Heart right ventricle (tissue), 16 donors: ENCODE data around the gene RAB6D. TPM values are rescaled to one million over a fixed set of nuclear protein-coding genes. Genes with fewer than 3 reads are reported as not detected.
"Not testable (repeated sequence)": the region's sequence is repeated elsewhere in the genome, so short reads cannot be mapped to it uniquely, and the experiment has no call there.

Experiments
- ATAC-seq, 8 donors: fragments of 200-7000 bp; cut with Tn5 transposase; one replicate each; pipeline ENCODE4 v1.9.1; 2020; ENCODE audit warnings: mild to moderate bottlenecking in 8 of 8, moderate library complexity in 8 of 8, moderate number of reproducible peaks in 1 of 8
- DNase-seq, 2 donors: peaks; one replicate each; pipeline ENCODE4 v3.0.0-alpha.2; 2020
- H3K27ac ChIP-seq, 10 donors: fragments of 200-600 bp; sonication (generic) in 2 of 10; one replicate each; pipeline versions ENCODE4 v1.5.0 to v1.8.0; 2020 to 2022; ENCODE audit warnings: mild to moderate bottlenecking in 3 of 10
- H3K27me3 ChIP-seq, 7 donors: fragments of 200-600 bp; one replicate each; pipeline ENCODE4 v1.8.0; 2021 to 2022; ENCODE audit warnings: mild to moderate bottlenecking in 2 of 7
- H3K36me3 ChIP-seq, 9 donors: fragments of 200-600 bp; sonication (generic) in 1 of 9; one replicate each; pipeline versions ENCODE4 v1.5.0 to v1.8.0; 2020 to 2022; ENCODE audit warnings: mild to moderate bottlenecking in 2 of 9
- H3K4me1 ChIP-seq, 9 donors: fragments of 200-600 bp; sonication (generic) in 1 of 9; one replicate each; pipeline versions ENCODE4 v1.5.0 to v1.8.0; 2020 to 2022; ENCODE audit warnings: mild to moderate bottlenecking in 4 of 9
- H3K4me3 ChIP-seq, 10 donors: fragments of 200-600 bp; sonication (generic) in 2 of 10; one replicate each; pipeline versions ENCODE4 v1.5.0 to v1.8.0; 2020 to 2022; ENCODE audit warnings: mild to moderate bottlenecking in 7 of 10, moderate library complexity in 2 of 10
- H3K9me3 ChIP-seq, 11 donors: fragments of 200-600 bp in 10 of 11; sonication (generic) in 2 of 11; one replicate each; pipeline versions ENCODE4 v1.5.0 to v1.8.0; 2013 to 2022; ENCODE audit warnings: mild to moderate bottlenecking in 2 of 11, control low read depth in 1 of 11, moderate library complexity in 1 of 11
- WGBS, 2 donors: extraction: QIAGEN DNeasy Blood & Tissue Kit; methylation state at CpG; one replicate each; pipeline ENCODE4 v1.1.7; 2013; ENCODE audit warnings: inconsistent platforms in 1 of 2; 5-methylcytosine and 5-hydroxymethylcytosine counted together
- intact Hi-C, 10 donors: fragments of 100-400 bp; cut with DNase I; formaldehyde crosslinking; loops; one replicate each; pipeline versions ENCODE4 v1.11.1 to v1.14.2; 2022
- long read RNA-seq, 3 donors: library from polyadenylated mRNA; unstranded; transcript quantifications; one replicate each; pipeline ENCODE4 v2.0.0, GENCODE V29; 2020 to 2021
- polyA plus RNA-seq, 2 donors: library from polyadenylated mRNA; stranded (reverse); fragments of 200-250 nt; gene quantifications; one replicate each; pipeline ENCODE4 v1.2.3, GENCODE V29; 2013
- total RNA-seq, 10 donors: library from RNA; stranded (reverse); fragmentation: NEBNext Ultra II Directional in 3 of 10; extraction: Animal tissue kit (Norgen Biotek cat#: 25700) in 3 of 10; gene quantifications; one replicate each; pipeline versions ENCODE4 v1.2.1 to v1.2.4, GENCODE V29; 2021 to 2023
- TF ChIP-seq, protein P1 (sequence below), 9 donors: fragments of 200-600 bp; sonication (generic) in 2 of 9; IDR thresholded peaks; one replicate each; pipeline versions ENCODE4 v1.5.0 to v1.8.0; 2021 to 2022; ENCODE audit warnings: antibody characterized with exemption in 9 of 9, mild to moderate bottlenecking in 5 of 9, moderate library complexity in 1 of 9
- donor health status: Arrhythmogenic right ventricular cardiomyopathy.
- donor health status: ischemic (EF 13 %, LVEDD 7.1; RV severe dilation, severe dysfunction).
- donor health status: healthy with polysubstance abuse.
- donor health status: DM: no; HTN: yes; CAD: no.
- donor health status: DM: no; HTN: no; CAD: no.
- donor health status: ischemic (EF 25% LVEDD 6.9; RV normal size, moderate dysfunction).
- donor health status: ischemic (EF 25% LVEDD 5.7; RV mildly dilated, moderate dysfunction).
- donor health status: healthy.
- donor health status: DM: yes; HTN: yes; CAD: no.
- donor health status: Ischemic cardiomyopathy.
- donor health status: ischemic (EF 35%, LVEDD 5.7; RV mildly dilated, moderate dysfunction).
- donor health status: nonischemic (EF 11% LVEDD 7.7; RV severe dilation, severe dysfunction).
- donor health status: DM: yes; HTN: yes; CAD: no.
- donor health status: PGD.
- donor health status: ischemic (EF 29% LVEDD 5.4; RV normal size, mild dysfunction).
- donor health status: nonischemic (EF 23%, LVEDD 6.1; RV moderate dilation, normal function).

RAB6D gene
- total RNA-seq, result under 1 TPM in 1 of 10 donors, not detected in 9; 0.48 TPM
- under 1 TPM in 1 of 2 donors, not detected in 1; 0.01 TPM for polyA plus RNA-seq
- long read RNA-seq, donor 1, result 0 reads
- long read RNA-seq, donor 2, result 0 reads
- long read RNA-seq, donor 3, result 0 reads

DNA sequence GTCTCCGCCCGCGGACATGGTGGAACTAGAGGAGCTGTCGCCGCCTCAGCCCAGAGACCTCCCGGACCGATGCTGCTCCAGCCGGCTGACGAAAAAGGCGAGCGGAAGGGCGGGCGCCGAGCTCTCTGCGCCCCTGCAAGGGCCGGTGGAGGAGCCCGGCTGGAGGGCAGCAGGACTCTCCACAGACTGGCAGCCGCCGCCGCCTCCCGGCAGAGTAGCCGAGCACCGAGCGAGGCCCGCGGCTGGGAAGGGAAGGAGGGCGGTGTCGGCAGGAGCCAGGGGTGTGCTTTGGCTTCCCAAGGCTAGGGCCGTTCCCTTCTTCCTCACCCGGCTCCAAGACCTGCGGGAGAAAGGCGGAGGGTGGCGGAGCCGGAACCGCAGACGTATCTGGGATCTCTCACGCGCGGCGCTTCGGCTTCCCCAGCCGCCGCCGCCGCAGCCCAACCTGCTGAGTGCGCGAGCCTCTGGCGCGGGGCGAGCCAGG is at the start of gene RAB6D:
Gene RAB6D, minus strand, starts transcription at position 466 of the 484 bp plus-strand sequence. Its CDS starts 448 bp downstream, at position 18.
- H3K27ac ChIP-seq, DNase-seq, H3K36me3 ChIP-seq, H3K4me1 ChIP-seq, H3K9me3 ChIP-seq, intact Hi-C loops: not testable (repeated sequence)
- Histone ChIP-seq H3K4me3 (peak within 1 kb of the TSS in 9 of 10 donors; percentile 9 to 36 (median 31)), H3K27me3 (peaks cover 0 to 74% (median 58%) of the 10 kb centered on the region in 7 donors)
- ATAC-seq, result peak in 5 of 8 donors; percentile 46 to 77 (median 61)
- WGBS, 2 donors, result 0 to 1% methylated on average over 38 to 42 of the region's 50 CpGs

GRCh38 chr2:131413148-131413747 is 49.3 kb upstream of the RAB6D start:
- WGBS, 2 donors, result 0 to 1% methylated on average over 7 of the region's 7 CpGs
- TF ChIP-seq, protein P1, sequence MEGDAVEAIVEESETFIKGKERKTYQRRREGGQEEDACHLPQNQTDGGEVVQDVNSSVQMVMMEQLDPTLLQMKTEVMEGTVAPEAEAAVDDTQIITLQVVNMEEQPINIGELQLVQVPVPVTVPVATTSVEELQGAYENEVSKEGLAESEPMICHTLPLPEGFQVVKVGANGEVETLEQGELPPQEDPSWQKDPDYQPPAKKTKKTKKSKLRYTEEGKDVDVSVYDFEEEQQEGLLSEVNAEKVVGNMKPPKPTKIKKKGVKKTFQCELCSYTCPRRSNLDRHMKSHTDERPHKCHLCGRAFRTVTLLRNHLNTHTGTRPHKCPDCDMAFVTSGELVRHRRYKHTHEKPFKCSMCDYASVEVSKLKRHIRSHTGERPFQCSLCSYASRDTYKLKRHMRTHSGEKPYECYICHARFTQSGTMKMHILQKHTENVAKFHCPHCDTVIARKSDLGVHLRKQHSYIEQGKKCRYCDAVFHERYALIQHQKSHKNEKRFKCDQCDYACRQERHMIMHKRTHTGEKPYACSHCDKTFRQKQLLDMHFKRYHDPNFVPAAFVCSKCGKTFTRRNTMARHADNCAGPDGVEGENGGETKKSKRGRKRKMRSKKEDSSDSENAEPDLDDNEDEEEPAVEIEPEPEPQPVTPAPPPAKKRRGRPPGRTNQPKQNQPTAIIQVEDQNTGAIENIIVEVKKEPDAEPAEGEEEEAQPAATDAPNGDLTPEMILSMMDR (IDR thresholded peaks at IDR 0.05), result peak; percentile 53 to 85 (median 80)
- Histone ChIP-seq H3K9me3 (no peaks in the 10 kb centered on the region), H3K36me3 (no peaks in the 10 kb centered on the region), H3K27me3 (peaks cover 0 to 58% (median 43%) of the 10 kb centered on the region in 7 donors), H3K27ac (no peak overlapping the region), H3K4me3 (no peak overlapping the region), H3K4me1 (no peaks in the 10 kb centered on the region)
- no peak for DNase-seq
- peak in 3 of 8 donors; percentile 53 to 63 (median 56) for ATAC-seq
- intact Hi-C loops, result loop anchor here in 9 of 10 donors (5.0 to 10.0 kb wide), 9 partner anchors 82 to 392 kb away; partner anchors contain the start of gene MZT2A (in 1 of the 9)

DNA sequence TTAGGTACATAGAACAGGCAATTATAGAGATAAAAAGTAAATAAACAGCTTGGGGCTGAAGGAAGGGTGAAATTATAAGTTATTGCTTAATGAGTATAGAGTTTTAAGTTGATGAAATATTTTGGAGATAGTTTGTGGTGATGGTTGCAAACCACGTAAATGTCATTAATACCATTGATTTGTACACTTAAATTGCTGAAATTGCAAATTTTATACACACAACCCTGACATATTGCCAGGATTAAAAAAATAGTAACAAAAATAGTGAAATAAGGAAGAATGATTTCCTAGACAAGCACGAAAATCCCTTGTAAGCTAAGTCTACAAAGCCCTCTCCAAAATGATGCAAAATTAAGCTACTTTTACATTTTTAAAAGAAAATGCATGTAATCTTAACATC is 46.2 kb upstream of the RAB6D start:
- WGBS, 2 donors, result 72 to 89% methylated on average over 2 of the region's 2 CpGs
- ATAC-seq (no peak), DNase-seq (no peak)
- Histone ChIP-seq H3K4me3 (no peak overlapping the region), H3K4me1 (no peaks in the 10 kb centered on the region), H3K27me3 (peaks cover 0 to 81% (median 54%) of the 10 kb centered on the region in 7 donors), H3K36me3 (no peaks in the 10 kb centered on the region), H3K9me3 (no peaks in the 10 kb centered on the region), H3K27ac (no peak overlapping the region)
- TF ChIP-seq, protein P1 (IDR thresholded peaks at IDR 0.05), result no peak
- intact Hi-C loops, result loop anchor here in 9 of 10 donors (5.0 to 10.0 kb wide), 9 partner anchors 85 to 395 kb away; partner anchors contain the start of gene MZT2A (in 1 of the 9)

GRCh38 chr2:131408778-131409177 is 44.8 kb upstream of the RAB6D start:
- intact Hi-C loops, result loop anchor here in 1 of 10 donors (10.0 kb wide), 1 partner anchor 254 kb away; no protein-coding TSS in a partner anchor
- ATAC-seq (no peak), DNase-seq (no peak)
- Histone ChIP-seq H3K36me3 (no peaks in the 10 kb centered on the region), H3K4me3 (no peak overlapping the region), H3K27me3 (peaks cover 0 to 84% (median 47%) of the 10 kb centered on the region in 7 donors), H3K27ac (no peak overlapping the region), H3K4me1 (no peaks in the 10 kb centered on the region), H3K9me3 (no peaks in the 10 kb centered on the region)
- TF ChIP-seq, protein P1 (IDR thresholded peaks at IDR 0.05), result no peak
